Measurements from ENCODE around the gene ZNF574. TPM values are rescaled to one million over a fixed set of nuclear protein-coding genes. Genes with fewer than 3 reads are reported as not detected.

The ZNF574 gene
- total RNA-seq, 4 donors from 2014 or later, result 15.0 to 28.4 (median 21.7) TPM

DNA sequence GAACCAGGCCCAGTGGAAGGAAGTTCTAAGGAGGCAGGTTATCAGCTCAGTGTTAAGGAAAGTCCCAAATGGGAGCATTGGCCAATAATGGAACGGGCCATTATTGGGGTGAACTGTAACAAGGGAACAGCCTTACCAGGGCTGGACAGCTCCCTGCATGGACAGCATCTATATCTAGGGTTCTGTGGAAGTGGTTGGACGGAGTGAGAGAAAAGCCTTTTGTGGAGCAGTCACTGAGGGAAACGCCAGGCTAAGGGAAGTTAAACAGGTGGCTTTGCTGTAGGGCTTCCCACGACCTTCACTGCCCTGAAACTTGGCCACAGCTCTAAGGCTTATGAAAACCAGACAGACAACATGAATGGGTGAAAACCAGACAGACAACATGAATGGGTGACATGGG lies 39.3 kb downstream of the ZNF574 start:
- no peaks in the 10 kb centered on the region for H3K9me3 ChIP-seq
- peaks cover 6 to 15% (median 11%) of the 10 kb centered on the region in 4 donors for H3K4me1 ChIP-seq
- no peak for DNase-seq (ENCODE audit: extremely low spot score)
- H3K4me3 ChIP-seq, result no peak overlapping the region
- TF ChIP-seq POLR2AphosphoS5 (IDR thresholded peaks at IDR 0.05), result no peak
- TF ChIP-seq EP300 (IDR thresholded peaks at IDR 0.05), result no peak
- TF ChIP-seq POLR2A (IDR thresholded peaks at IDR 0.05; ENCODE audit: low read depth), result no peak
- TF ChIP-seq, protein P1, sequence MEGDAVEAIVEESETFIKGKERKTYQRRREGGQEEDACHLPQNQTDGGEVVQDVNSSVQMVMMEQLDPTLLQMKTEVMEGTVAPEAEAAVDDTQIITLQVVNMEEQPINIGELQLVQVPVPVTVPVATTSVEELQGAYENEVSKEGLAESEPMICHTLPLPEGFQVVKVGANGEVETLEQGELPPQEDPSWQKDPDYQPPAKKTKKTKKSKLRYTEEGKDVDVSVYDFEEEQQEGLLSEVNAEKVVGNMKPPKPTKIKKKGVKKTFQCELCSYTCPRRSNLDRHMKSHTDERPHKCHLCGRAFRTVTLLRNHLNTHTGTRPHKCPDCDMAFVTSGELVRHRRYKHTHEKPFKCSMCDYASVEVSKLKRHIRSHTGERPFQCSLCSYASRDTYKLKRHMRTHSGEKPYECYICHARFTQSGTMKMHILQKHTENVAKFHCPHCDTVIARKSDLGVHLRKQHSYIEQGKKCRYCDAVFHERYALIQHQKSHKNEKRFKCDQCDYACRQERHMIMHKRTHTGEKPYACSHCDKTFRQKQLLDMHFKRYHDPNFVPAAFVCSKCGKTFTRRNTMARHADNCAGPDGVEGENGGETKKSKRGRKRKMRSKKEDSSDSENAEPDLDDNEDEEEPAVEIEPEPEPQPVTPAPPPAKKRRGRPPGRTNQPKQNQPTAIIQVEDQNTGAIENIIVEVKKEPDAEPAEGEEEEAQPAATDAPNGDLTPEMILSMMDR (IDR thresholded peaks at IDR 0.05), result no peak
- H3K27ac ChIP-seq (replicated peaks in 1 of 4), result no peak overlapping the region
- H3K36me3 ChIP-seq, result no peaks in the 10 kb centered on the region
- H3K27me3 ChIP-seq, result peaks cover 0 to 11% (median 0%) of the 10 kb centered on the region in 4 donors
- WGBS, result 68% methylated on average over 4 of the region's 4 CpGs
- intact Hi-C loops (cut with DNase I), result no loop called here

GRCh38 chr19:42115705-42116104 lies 39.7 kb downstream of the ZNF574 start:
- H3K4me3 ChIP-seq, result no peak overlapping the region
- peaks cover 6 to 15% (median 11%) of the 10 kb centered on the region in 4 donors for H3K4me1 ChIP-seq
- no peak for DNase-seq (ENCODE audit: extremely low spot score)
- intact Hi-C loops (cut with DNase I), result no loop called here
- 78% methylated on average over 4 of the region's 4 CpGs for WGBS
- no peak overlapping the region for H3K27ac ChIP-seq (replicated peaks in 1 of 4)
- no peaks in the 10 kb centered on the region for H3K36me3 ChIP-seq
- H3K27me3 ChIP-seq, result peaks cover 0 to 8% (median 0%) of the 10 kb centered on the region in 4 donors
- no peaks in the 10 kb centered on the region for H3K9me3 ChIP-seq
- TF ChIP-seq POLR2AphosphoS5 (IDR thresholded peaks at IDR 0.05) (no peak), POLR2A (IDR thresholded peaks at IDR 0.05; ENCODE audit: low read depth) (no peak), EP300 (IDR thresholded peaks at IDR 0.05) (no peak)
- TF ChIP-seq, protein P1 (IDR thresholded peaks at IDR 0.05), result no peak

DNA sequence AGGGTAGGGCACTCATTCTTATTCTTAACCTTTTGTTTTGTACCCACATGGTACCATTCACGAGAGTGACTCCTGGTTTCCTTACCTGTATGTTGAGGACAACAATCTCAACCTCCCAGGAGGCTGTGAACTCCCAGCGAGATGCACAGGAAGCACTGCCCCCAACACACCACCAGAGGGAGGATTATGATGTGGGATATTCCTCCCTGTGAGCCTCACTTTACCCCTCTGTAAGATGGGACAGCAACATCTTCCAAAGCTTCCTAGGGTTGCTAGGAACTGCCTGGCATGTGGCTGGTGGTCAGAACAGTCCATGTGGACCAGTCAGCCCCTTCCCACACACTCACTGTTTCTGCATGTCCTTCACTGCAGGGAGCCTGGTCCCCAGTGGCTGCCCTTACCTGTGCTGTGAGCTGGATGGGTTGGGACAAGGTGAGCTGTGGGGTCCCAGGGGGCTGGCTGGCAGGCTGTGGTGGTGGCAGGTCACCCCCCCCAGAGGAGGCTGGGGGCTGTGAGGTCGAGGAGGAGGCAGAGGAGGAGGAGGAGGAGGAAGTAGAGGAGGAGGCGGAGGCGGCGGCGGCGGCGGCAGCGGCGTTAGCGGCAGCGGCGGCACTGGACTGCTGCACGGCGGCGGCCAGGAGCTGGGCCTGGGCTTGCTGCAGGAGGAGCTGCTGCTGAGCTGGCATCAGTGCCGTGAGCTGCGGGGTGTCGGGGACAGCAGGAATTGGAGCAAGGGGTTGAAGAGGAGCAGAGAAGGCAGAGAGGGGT lies 40.5 kb downstream of the ZNF574 start:
- 86% methylated on average over 20 of the region's 20 CpGs for WGBS

GRCh38 chr19:42117076-42117475 lies 41.1 kb downstream of the ZNF574 start:
- peaks cover 6 to 23% (median 21%) of the 10 kb centered on the region in 4 donors for H3K4me1 ChIP-seq
- WGBS, result 92% methylated on average over 6 of the region's 6 CpGs
- intact Hi-C loops (cut with DNase I), result no loop called here
- H3K27ac ChIP-seq (replicated peaks in 1 of 4), result no peak overlapping the region
- no peaks in the 10 kb centered on the region for H3K36me3 ChIP-seq
- peaks cover 0 to 8% (median 0%) of the 10 kb centered on the region in 4 donors for H3K27me3 ChIP-seq
- H3K9me3 ChIP-seq, result no peaks in the 10 kb centered on the region
- H3K4me3 ChIP-seq, result no peak overlapping the region
- no peak for DNase-seq (ENCODE audit: extremely low spot score)
- TF ChIP-seq EP300 (IDR thresholded peaks at IDR 0.05), result no peak
- TF ChIP-seq, protein P1 (IDR thresholded peaks at IDR 0.05), result no peak
- no peak for TF ChIP-seq POLR2A (IDR thresholded peaks at IDR 0.05; ENCODE audit: low read depth)
- TF ChIP-seq POLR2AphosphoS5 (IDR thresholded peaks at IDR 0.05), result no peak

More for the DNA sequence above, 40.5 kb downstream of the ZNF574 start:
- Histone ChIP-seq H3K27me3 (peaks cover 0 to 8% (median 0%) of the 10 kb centered on the region in 4 donors), H3K27ac (replicated peaks in 1 of 4) (no peak overlapping the region), H3K36me3 (no peaks in the 10 kb centered on the region), H3K4me3 (no peak overlapping the region), H3K9me3 (no peaks in the 10 kb centered on the region), H3K4me1 (peaks cover 6 to 18% (median 15%) of the 10 kb centered on the region in 4 donors)
- intact Hi-C loops (cut with DNase I), result no loop called here
- TF ChIP-seq EP300 (IDR thresholded peaks at IDR 0.05), result no peak
- TF ChIP-seq POLR2AphosphoS5 (IDR thresholded peaks at IDR 0.05), result no peak
- no peak for TF ChIP-seq POLR2A (IDR thresholded peaks at IDR 0.05; ENCODE audit: low read depth)
- TF ChIP-seq, protein P1 (IDR thresholded peaks at IDR 0.05), result no peak
- no peak for DNase-seq (ENCODE audit: extremely low spot score)
